HAP-1 (cell line): ENCODE results near the gene EREG.

ENCODE experiments used
- DNase-seq, 2 experiments: peaks; one replicate each; pipeline ENCODE4 v3.0.0-alpha.2; 2016 to 2020; ENCODE audit warnings: low spot score in 2 of 2
- H3K27me3 ChIP-seq: fragments of 250-450 bp; sonication (Bioruptor Pico); 2 replicates; pipeline ENCODE4 v1.5.1; 2020; ENCODE audit warnings: low read depth, mild to moderate bottlenecking, moderate library complexity
- H3K36me3 ChIP-seq: fragments of 250-450 bp; sonication (Bioruptor Pico); replicated peaks from 2 replicates; pipeline ENCODE4 v1.5.1; 2020; ENCODE audit warnings: mild to moderate bottlenecking
- H3K4me1 ChIP-seq: fragments of 250-450 bp; sonication (Bioruptor Pico); 2 replicates; pipeline ENCODE4 v1.5.1; 2020; ENCODE audit warnings: mild to moderate bottlenecking
- H3K4me3 ChIP-seq: fragments of 250-450 bp; sonication (Bioruptor Pico); 2 replicates; pipeline ENCODE4 v1.5.1; 2020; ENCODE audit warnings: mild to moderate bottlenecking, moderate library complexity
- H3K9me3 ChIP-seq: fragments of 250-450 bp; sonication (Bioruptor Pico); 2 replicates; pipeline ENCODE4 v1.5.1; 2020; ENCODE audit warnings: mild to moderate bottlenecking, moderate library complexity
- in situ Hi-C: fragments of 300-500 bp; cut with MboI; formaldehyde crosslinking; loops from 3 replicates; pipeline ENCODE4 v1.14.3; 2020; ENCODE audit warnings: low sequenced_read_pairs, inconsistent platforms, mixed read lengths

Gene EREG

GRCh38 chr4:74433043-74433442, 68.1 kb downstream of the EREG start:
- no peaks in the 10 kb centered on the region for H3K4me1 ChIP-seq
- H3K36me3 ChIP-seq = no peaks in the 10 kb centered on the region
- no peaks in the 10 kb centered on the region for H3K9me3 ChIP-seq
- H3K4me3 ChIP-seq = no peak overlapping the region
- H3K27me3 ChIP-seq = no peaks in the 10 kb centered on the region
- DNase-seq = no peak
- in situ Hi-C loops = no loop called here

- no peaks in the 10 kb centered on the region for H3K4me1 ChIP-seq
- H3K27me3 ChIP-seq = no peaks in the 10 kb centered on the region
- DNase-seq = no peak
- H3K9me3 ChIP-seq = no peaks in the 10 kb centered on the region
- H3K36me3 ChIP-seq = no peaks in the 10 kb centered on the region
- H3K4me3 ChIP-seq = no peak overlapping the region
- in situ Hi-C loops = no loop called here
These were observed 68.7 kb downstream of the EREG start for GRCh38 chr4:74433541-74434172.

DNA sequence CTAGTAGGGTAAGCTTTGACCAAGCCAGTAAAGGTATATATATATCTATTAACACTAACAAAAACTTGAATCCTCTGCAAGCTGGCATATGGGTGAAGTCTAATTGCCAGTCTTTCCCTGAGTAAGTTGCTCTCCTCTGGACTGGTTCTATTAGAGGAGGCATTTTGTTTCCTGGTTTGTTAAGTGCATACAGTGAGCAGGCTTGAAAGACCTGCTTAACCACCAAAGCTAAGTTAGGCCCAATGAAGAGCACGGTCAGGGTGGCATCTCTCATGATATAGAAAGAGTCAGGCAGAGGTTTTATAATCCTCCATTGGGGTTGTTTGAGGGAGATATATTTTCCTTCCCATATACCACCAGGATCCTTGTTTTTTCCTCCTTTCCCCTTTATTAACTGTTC, 70.4 kb downstream of the EREG start:
- in situ Hi-C loops = no loop called here
- H3K4me1 ChIP-seq = no peaks in the 10 kb centered on the region

GRCh38 chr4:74437866-74438265, 72.9 kb downstream of the EREG start:
- no peaks in the 10 kb centered on the region for H3K4me1 ChIP-seq
- no peaks in the 10 kb centered on the region for H3K27me3 ChIP-seq
- H3K4me3 ChIP-seq = no peak overlapping the region
- no peaks in the 10 kb centered on the region for H3K9me3 ChIP-seq
- in situ Hi-C loops = no loop called here
- no peak for DNase-seq
- no peaks in the 10 kb centered on the region for H3K36me3 ChIP-seq

More for the DNA sequence above, 70.4 kb downstream of the EREG start:
- Histone ChIP-seq H3K27me3 (no peaks in the 10 kb centered on the region), H3K4me3 (no peak overlapping the region), H3K36me3 (no peaks in the 10 kb centered on the region), H3K9me3 (no peaks in the 10 kb centered on the region)
- DNase-seq = no peak
